Heart right ventricle (tissue), 16 donors: ENCODE measurements around the gene CASK. TPM values are rescaled to one million over a fixed set of nuclear protein-coding genes. Genes with fewer than 3 reads are reported as not detected.

Source experiments
- ATAC-seq, 8 donors: fragments of 200-7000 bp; cut with Tn5 transposase; one replicate each; pipeline ENCODE4 v1.9.1; 2020; ENCODE audit warnings: mild to moderate bottlenecking in 8 of 8, moderate library complexity in 8 of 8, moderate number of reproducible peaks in 1 of 8
- DNase-seq, 2 donors: peaks; one replicate each; pipeline ENCODE4 v3.0.0-alpha.2; 2020
- H3K27ac ChIP-seq, 10 donors: fragments of 200-600 bp; sonication (generic) in 2 of 10; one replicate each; pipeline versions ENCODE4 v1.5.0 to v1.8.0; 2020 to 2022; ENCODE audit warnings: mild to moderate bottlenecking in 3 of 10
- H3K27me3 ChIP-seq, 7 donors: fragments of 200-600 bp; one replicate each; pipeline ENCODE4 v1.8.0; 2021 to 2022; ENCODE audit warnings: mild to moderate bottlenecking in 2 of 7
- H3K36me3 ChIP-seq, 9 donors: fragments of 200-600 bp; sonication (generic) in 1 of 9; one replicate each; pipeline versions ENCODE4 v1.5.0 to v1.8.0; 2020 to 2022; ENCODE audit warnings: mild to moderate bottlenecking in 2 of 9
- H3K4me1 ChIP-seq, 9 donors: fragments of 200-600 bp; sonication (generic) in 1 of 9; one replicate each; pipeline versions ENCODE4 v1.5.0 to v1.8.0; 2020 to 2022; ENCODE audit warnings: mild to moderate bottlenecking in 4 of 9
- H3K4me3 ChIP-seq, 10 donors: fragments of 200-600 bp; sonication (generic) in 2 of 10; one replicate each; pipeline versions ENCODE4 v1.5.0 to v1.8.0; 2020 to 2022; ENCODE audit warnings: mild to moderate bottlenecking in 7 of 10, moderate library complexity in 2 of 10
- H3K9me3 ChIP-seq, 11 donors: fragments of 200-600 bp in 10 of 11; sonication (generic) in 2 of 11; one replicate each; pipeline versions ENCODE4 v1.5.0 to v1.8.0; 2013 to 2022; ENCODE audit warnings: mild to moderate bottlenecking in 2 of 11, control low read depth in 1 of 11, moderate library complexity in 1 of 11
- CTCF ChIP-seq, 9 donors: fragments of 200-600 bp; sonication (generic) in 2 of 9; IDR thresholded peaks; one replicate each; pipeline versions ENCODE4 v1.5.0 to v1.8.0; 2021 to 2022; ENCODE audit warnings: antibody characterized with exemption in 9 of 9, mild to moderate bottlenecking in 5 of 9, moderate library complexity in 1 of 9
- WGBS, 2 donors: extraction: QIAGEN DNeasy Blood & Tissue Kit; methylation state at CpG; one replicate each; pipeline ENCODE4 v1.1.7; 2013; ENCODE audit warnings: inconsistent platforms in 1 of 2; 5-methylcytosine and 5-hydroxymethylcytosine counted together
- intact Hi-C, 10 donors: fragments of 100-400 bp; cut with DNase I; formaldehyde crosslinking; loops; one replicate each; pipeline versions ENCODE4 v1.11.1 to v1.14.2; 2022
- polyA plus RNA-seq, 2 donors: library from polyadenylated mRNA; stranded (reverse); fragments of 200-250 nt; gene quantifications; one replicate each; pipeline ENCODE4 v1.2.3, GENCODE V29; 2013
- total RNA-seq, 10 donors: library from RNA; stranded (reverse); fragmentation: NEBNext Ultra II Directional in 3 of 10; extraction: Animal tissue kit (Norgen Biotek cat#: 25700) in 3 of 10; gene quantifications; one replicate each; pipeline versions ENCODE4 v1.2.1 to v1.2.4, GENCODE V29; 2021 to 2023
- donor health status: Arrhythmogenic right ventricular cardiomyopathy.
- donor health status: ischemic (EF 13 %, LVEDD 7.1; RV severe dilation, severe dysfunction).
- donor health status: healthy with polysubstance abuse.
- donor health status: DM: no; HTN: yes; CAD: no.
- donor health status: DM: no; HTN: no; CAD: no.
- donor health status: ischemic (EF 25% LVEDD 6.9; RV normal size, moderate dysfunction).
- donor health status: ischemic (EF 25% LVEDD 5.7; RV mildly dilated, moderate dysfunction).
- donor health status: healthy.
- donor health status: DM: yes; HTN: yes; CAD: no.
- donor health status: Ischemic cardiomyopathy.
- donor health status: ischemic (EF 35%, LVEDD 5.7; RV mildly dilated, moderate dysfunction).
- donor health status: nonischemic (EF 11% LVEDD 7.7; RV severe dilation, severe dysfunction).
- donor health status: DM: yes; HTN: yes; CAD: no.
- donor health status: PGD.
- donor health status: ischemic (EF 29% LVEDD 5.4; RV normal size, mild dysfunction).
- donor health status: nonischemic (EF 23%, LVEDD 6.1; RV moderate dilation, normal function).

CASK gene
- total and polyA plus RNA-seq, 12 donors, result 2.2 to 20.7 (median 12.7) TPM

GRCh38 chrX:41689711-41690110 is 233.6 kb downstream of the CASK start:
- Histone ChIP-seq H3K36me3 (no peaks in the 10 kb centered on the region), H3K4me1 (peaks cover 0 to 26% (median 5%) of the 10 kb centered on the region in 9 donors), H3K27me3 (peaks cover 0 to 7% (median 0%) of the 10 kb centered on the region in 7 donors), H3K9me3 (no peaks in the 10 kb centered on the region), H3K27ac (peak overlapping the region in 1 of 10 donors; percentile 41), H3K4me3 (peak overlapping the region in 5 of 10 donors; percentile 11 to 37 (median 14))
- DNase-seq (no peak), ATAC-seq (no peak)
- 84 to 90% methylated on average over 3 of the region's 3 CpGs for WGBS, 2 donors
- no peak for TF ChIP-seq CTCF (IDR thresholded peaks at IDR 0.05)
- intact Hi-C loops, result no loop called here

DNA sequence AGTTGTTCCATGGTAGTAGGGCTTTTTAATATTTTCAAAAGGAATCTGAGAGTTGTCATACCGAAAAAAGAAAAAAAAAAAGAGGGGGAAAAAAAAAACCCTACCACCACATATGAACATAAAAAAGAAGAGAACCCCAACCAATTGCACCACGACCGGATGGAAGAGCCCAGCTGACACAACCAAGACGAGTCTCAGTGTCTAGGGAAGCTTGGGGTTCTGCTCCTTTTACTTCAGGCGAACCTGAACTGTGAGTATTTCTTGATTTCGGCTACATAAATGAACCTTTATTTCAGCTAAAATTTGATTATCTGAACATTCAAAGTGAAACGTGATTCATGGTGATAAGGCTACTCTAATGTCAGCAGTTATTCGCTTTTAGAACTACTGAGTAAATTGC is 234.5 kb downstream of the CASK start, which contains the start of gene GPR34:
TSS of gene GPR34 (plus strand) at position 139 of the 400 bp plus-strand sequence. CDS start 6,661 bp downstream, outside the sequence.
- no peak for DNase-seq
- H3K27ac ChIP-seq, result peak within 1 kb of the TSS in 1 of 10 donors; percentile 41
- WGBS, 2 donors, result 76 to 80% methylated on average over 8 of the region's 8 CpGs

GRCh38 chrX:41688156-41688555 is 235.2 kb downstream of the CASK start:
- H3K4me3 ChIP-seq, result peak overlapping the region in 1 of 10 donors; percentile 37
- no peaks in the 10 kb centered on the region for H3K36me3 ChIP-seq
- ATAC-seq (no peak), DNase-seq (no peak)
- TF ChIP-seq CTCF (IDR thresholded peaks at IDR 0.05), result no peak
- WGBS, 2 donors, result 83 to 88% methylated on average over 2 of the region's 2 CpGs
- peak overlapping the region in 1 of 10 donors; percentile 32 for H3K27ac ChIP-seq
- H3K4me1 ChIP-seq, result peaks cover 0 to 21% (median 5%) of the 10 kb centered on the region in 9 donors
- no peaks in the 10 kb centered on the region for H3K9me3 ChIP-seq
- intact Hi-C loops, result no loop called here
- peaks cover 0 to 10% (median 0%) of the 10 kb centered on the region in 7 donors for H3K27me3 ChIP-seq

More for the DNA sequence above, 234.5 kb downstream of the CASK start, which contains the start of gene GPR34:
- Histone ChIP-seq H3K9me3 (no peaks in the 10 kb centered on the region), H3K4me1 (peaks cover 0 to 25% (median 5%) of the 10 kb centered on the region in 9 donors), H3K27me3 (peaks cover 0 to 7% (median 0%) of the 10 kb centered on the region in 7 donors), H3K36me3 (no peaks in the 10 kb centered on the region), H3K4me3 (peak within 1 kb of the TSS in 5 of 10 donors; percentile 11 to 37 (median 14))
- ATAC-seq, result no peak
- intact Hi-C loops, result no loop called here
- TF ChIP-seq CTCF (IDR thresholded peaks at IDR 0.05), result no peak

DNA sequence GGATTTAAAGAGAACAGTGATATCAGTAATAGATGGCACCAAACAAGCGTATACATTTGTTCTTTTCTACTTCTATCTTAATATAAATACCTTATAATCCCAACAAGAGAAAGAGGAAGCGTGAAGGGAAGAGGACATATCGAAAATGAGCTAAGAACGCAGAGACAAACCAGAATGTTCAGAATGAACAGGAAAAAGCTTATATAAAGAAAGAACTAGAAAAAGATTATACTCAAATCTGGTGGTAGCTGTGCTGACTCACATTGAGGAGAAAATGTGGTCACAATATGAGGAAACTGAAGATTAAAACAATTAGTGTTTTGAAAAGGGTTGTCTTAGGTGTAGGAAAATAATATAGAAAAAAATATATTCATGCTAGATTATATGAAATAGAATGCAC is 236.6 kb downstream of the CASK start:
- WGBS, 2 donors, result 70 to 91% methylated on average over 4 of the region's 4 CpGs
- Histone ChIP-seq H3K9me3 (no peaks in the 10 kb centered on the region), H3K27ac (peak overlapping the region in 1 of 10 donors; percentile 3), H3K4me1 (peaks cover 0 to 9% (median 0%) of the 10 kb centered on the region in 9 donors), H3K4me3 (no peak overlapping the region), H3K27me3 (peaks cover 0 to 13% (median 0%) of the 10 kb centered on the region in 7 donors), H3K36me3 (no peaks in the 10 kb centered on the region)
- no peak for TF ChIP-seq CTCF (IDR thresholded peaks at IDR 0.05)
- ATAC-seq, result no peak
- intact Hi-C loops, result no loop called here
- DNase-seq, result no peak
